Measurements from ENCODE around the gene NOXO1.
A peak's percentile ranks its signal among the peaks of the same experiment; 100 is the strongest.

The NOXO1 gene

GRCh38 chr16:1980030-1980769 is 1.1 kb downstream of the NOXO1 start:
- no peak for DNase-seq (ENCODE audit: low read depth in 3 of 3, low spot score in 1 of 3)

- no peak for DNase-seq (ENCODE audit: low read depth in 3 of 3, low spot score in 1 of 3)
Observed at GRCh38 chr16:1979271-1980029, 1.8 kb downstream of the NOXO1 start.

- DNase-seq (ENCODE audit: low read depth in 3 of 3, low spot score in 1 of 3) = no peak
Observed at GRCh38 chr16:1978476-1979120, 2.7 kb downstream of the NOXO1 start.

GRCh38 chr16:1977875-1978268 is 3.4 kb downstream of the NOXO1 start:
- no peak for DNase-seq (ENCODE audit: low read depth in 3 of 3, low spot score in 1 of 3)

- no peak for DNase-seq (ENCODE audit: low read depth in 3 of 3, low spot score in 1 of 3)
Observed at GRCh38 chr16:1976951-1977874, 4.1 kb downstream of the NOXO1 start.

GRCh38 chr16:1976216-1976520 is 5.1 kb downstream of the NOXO1 start:
- no peak for DNase-seq (ENCODE audit: low read depth in 3 of 3, low spot score in 1 of 3)

GRCh38 chr16:1975432-1976215 is 5.6 kb downstream of the NOXO1 start:
- no peak for DNase-seq (ENCODE audit: low read depth in 3 of 3, low spot score in 1 of 3)

- DNase-seq (ENCODE audit: low read depth in 3 of 3, low spot score in 1 of 3) = no peak
Observed at GRCh38 chr16:1974157-1975070, 6.9 kb downstream of the NOXO1 start.

GRCh38 chr16:1973461-1974156 is 7.7 kb downstream of the NOXO1 start:
- no peak for DNase-seq (ENCODE audit: low read depth in 3 of 3, low spot score in 1 of 3)

GRCh38 chr16:1972490-1972877 is 8.8 kb downstream of the NOXO1 start:
- no peak for DNase-seq (ENCODE audit: low read depth in 3 of 3, low spot score in 1 of 3)

GRCh38 chr16:1971796-1972489 is 9.3 kb downstream of the NOXO1 start, which contains the start of gene TBL3:
Gene TBL3 (plus strand): TSS chr16:1972053. CDS start chr16:1972165, 112 bp downstream.
- DNase-seq (ENCODE audit: low read depth in 3 of 3, low spot score in 1 of 3) = peak; percentile 89 to 95 (median 94)

GRCh38 chr16:1968146-1968953 is 12.9 kb downstream of the NOXO1 start:
- no peak for DNase-seq (ENCODE audit: low read depth in 3 of 3, low spot score in 1 of 3)

- no peak for DNase-seq (ENCODE audit: low read depth in 3 of 3, low spot score in 1 of 3)
Observed at GRCh38 chr16:1966460-1966859, 14.8 kb downstream of the NOXO1 start, which contains the start of gene RNF151. Gene RNF151 (plus strand): TSS chr16:1966856. CDS start chr16:1966882, 26 bp downstream.

- no peak for DNase-seq (ENCODE audit: low read depth in 3 of 3, low spot score in 1 of 3)
Observed at GRCh38 chr16:1965396-1966001, 15.8 kb downstream of the NOXO1 start.

GRCh38 chr16:1964506-1965395 is 16.5 kb downstream of the NOXO1 start, which contains the start of gene RPS2:
Gene RPS2 (minus strand): TSS chr16:1964826. CDS start chr16:1964625, 201 bp downstream.
- DNase-seq (ENCODE audit: low read depth in 3 of 3, low spot score in 1 of 3) = peak; percentile 95 to 99 (median 97)

Data from stimulated activated CD4-positive, alpha-beta T cell treated with anti-CD3 and anti-CD28 coated beads, TNF-alpha, amount 100 ng/mL, for 1 hour (primary cell).